WTC11 (cell line): ENCODE measurements around the gene PEX5. TPM values are rescaled to one million over a fixed set of nuclear protein-coding genes. Genes with fewer than 3 reads are reported as not detected.

Experiments used
- ATAC-seq: fragments of 200-7000 bp; cut with Tn5 transposase; 2 replicates; pipeline ENCODE4 v1.10.0; 2021; ENCODE audit warnings: mild to moderate bottlenecking, moderate library complexity
- CTCF ChIA-PET: fragments of 300-600 bp; sonication (Branson Sonifier 250); formaldehyde crosslinking; loops from one replicate; lab custom pipeline; 2021; ENCODE audit warnings: antibody characterized with exemption; lab: Charles Lee
- POLR2A ChIA-PET: fragments of 350-600 bp; sonication (Branson Sonifier 250); formaldehyde crosslinking; loops from one replicate; lab custom pipeline; 2021; ENCODE audit warnings: antibody characterized with exemption; lab: Charles Lee
- DNase-seq: peaks from one replicate; pipeline ENCODE4 v3.0.0; 2021; ENCODE audit warnings: low spot score
- H3K27ac Mint-ChIP-seq: 2 replicates; pipeline ENCODE4 v1.8.0; 2021; ENCODE audit warnings: mixed read lengths
- H3K27me3 Mint-ChIP-seq: 2 replicates; pipeline ENCODE4 v1.8.0; 2021; ENCODE audit warnings: low read depth, mild to moderate bottlenecking, moderate library complexity, mixed read lengths
- H3K36me3 Mint-ChIP-seq: 2 replicates; pipeline ENCODE4 v1.8.0; 2021; ENCODE audit warnings: mixed read lengths
- H3K4me1 Mint-ChIP-seq: 2 replicates; pipeline ENCODE4 v1.8.0; 2022; ENCODE audit warnings: mixed read lengths
- H3K4me3 Mint-ChIP-seq: 2 replicates; pipeline ENCODE4 v1.8.0; 2021; ENCODE audit warnings: mild to moderate bottlenecking, moderate library complexity, mixed read lengths
- H3K9me3 Mint-ChIP-seq: 2 replicates; pipeline ENCODE4 v1.8.0; 2021; ENCODE audit warnings: mixed read lengths
- CREM ChIP-seq: sonication (generic); formaldehyde crosslinking; IDR thresholded peaks from 2 replicates; pipeline ENCODE4 v1.8.1; 2022; ENCODE audit warnings: mild to moderate bottlenecking, missing genetic modification reagents, moderate library complexity
- ELF4 ChIP-seq: sonication (generic); formaldehyde crosslinking; IDR thresholded peaks from 2 replicates; pipeline ENCODE4 v1.8.1; 2022; ENCODE audit warnings: low read depth, mild to moderate bottlenecking, moderate library complexity, missing genetic modification reagents
- ETV6 ChIP-seq: sonication (generic); formaldehyde crosslinking; IDR thresholded peaks from 2 replicates; pipeline ENCODE4 v1.8.1; 2022; ENCODE audit warnings: mild to moderate bottlenecking, missing genetic modification reagents
- IRF2 ChIP-seq: sonication (generic); formaldehyde crosslinking; IDR thresholded peaks from 2 replicates; pipeline ENCODE4 v1.8.0; 2022; ENCODE audit warnings: low read depth, missing genetic modification reagents, borderline replicate concordance
- NFE2L1 ChIP-seq: sonication (generic); formaldehyde crosslinking; IDR thresholded peaks from 2 replicates; pipeline ENCODE4 v1.8.1; 2023; ENCODE audit warnings: missing genetic modification reagents
- OVOL2 ChIP-seq: fragments of 250-450 bp; sonication (Bioruptor Pico); IDR thresholded peaks from 2 replicates; pipeline ENCODE4 v1.9.0; 2021; ENCODE audit warnings: mild to moderate bottlenecking, borderline replicate concordance
- RELA ChIP-seq: sonication (generic); formaldehyde crosslinking; IDR thresholded peaks from 2 replicates; pipeline ENCODE4 v1.8.1; 2022; ENCODE audit warnings: missing genetic modification reagents, mild to moderate bottlenecking, borderline replicate concordance
- TEAD4 ChIP-seq: sonication (generic); formaldehyde crosslinking; IDR thresholded peaks from 2 replicates; pipeline ENCODE4 v1.8.0; 2022; ENCODE audit warnings: mild to moderate bottlenecking, missing genetic modification reagents
- ZNF396 ChIP-seq: fragments of 250-450 bp; sonication (Bioruptor Pico); IDR thresholded peaks from 2 replicates; pipeline ENCODE4 v1.8.0; 2021; ENCODE audit warnings: mild to moderate bottlenecking, moderate library complexity, borderline replicate concordance
- ZNF416 ChIP-seq: fragments of 250-450 bp; sonication (Bioruptor Pico); IDR thresholded peaks from 2 replicates; pipeline ENCODE4 v1.9.0; 2021; ENCODE audit warnings: mild to moderate bottlenecking, inconsistent platforms
- total RNA-seq: library from RNA; stranded (reverse); gene quantifications from 3 replicates; pipeline ENCODE4 v1.2.3, GENCODE V29; 2021
- TF ChIP-seq, protein P1 (sequence below): sonication (generic); formaldehyde crosslinking; IDR thresholded peaks from 2 replicates; pipeline ENCODE4 v1.8.1; 2023; ENCODE audit warnings: mild to moderate bottlenecking, missing genetic modification reagents, borderline replicate concordance
- TF ChIP-seq, protein P2 (sequence below): sonication (generic); formaldehyde crosslinking; IDR thresholded peaks from 2 replicates; pipeline ENCODE4 v1.8.1; 2022; ENCODE audit warnings: low read depth, missing genetic modification reagents, borderline replicate concordance
- TF ChIP-seq, protein P3 (sequence below): sonication (generic); formaldehyde crosslinking; IDR thresholded peaks from 2 replicates; pipeline ENCODE4 v1.8.1; 2023; ENCODE audit warnings: mild to moderate bottlenecking, missing genetic modification reagents, moderate library complexity
- TF ChIP-seq, protein P4 (sequence below): fragments of 250-450 bp; sonication (Bioruptor Pico); IDR thresholded peaks from 2 replicates; pipeline ENCODE4 v2.1.2; 2022; ENCODE audit warnings: mild to moderate bottlenecking, moderate library complexity
- TF ChIP-seq, protein P5 (sequence below): fragments of 250-450 bp; sonication (Bioruptor Pico); IDR thresholded peaks from 2 replicates; pipeline ENCODE4 v1.9.0; 2021; ENCODE audit warnings: mild to moderate bottlenecking
- TF ChIP-seq, protein P6 (sequence below): sonication (generic); formaldehyde crosslinking; IDR thresholded peaks from 2 replicates; pipeline ENCODE4 v1.8.0; 2022; ENCODE audit warnings: mild to moderate bottlenecking, missing genetic modification reagents

Gene PEX5
- total RNA-seq, 1 experiment from 2014 or later, result 68.9 TPM

DNA sequence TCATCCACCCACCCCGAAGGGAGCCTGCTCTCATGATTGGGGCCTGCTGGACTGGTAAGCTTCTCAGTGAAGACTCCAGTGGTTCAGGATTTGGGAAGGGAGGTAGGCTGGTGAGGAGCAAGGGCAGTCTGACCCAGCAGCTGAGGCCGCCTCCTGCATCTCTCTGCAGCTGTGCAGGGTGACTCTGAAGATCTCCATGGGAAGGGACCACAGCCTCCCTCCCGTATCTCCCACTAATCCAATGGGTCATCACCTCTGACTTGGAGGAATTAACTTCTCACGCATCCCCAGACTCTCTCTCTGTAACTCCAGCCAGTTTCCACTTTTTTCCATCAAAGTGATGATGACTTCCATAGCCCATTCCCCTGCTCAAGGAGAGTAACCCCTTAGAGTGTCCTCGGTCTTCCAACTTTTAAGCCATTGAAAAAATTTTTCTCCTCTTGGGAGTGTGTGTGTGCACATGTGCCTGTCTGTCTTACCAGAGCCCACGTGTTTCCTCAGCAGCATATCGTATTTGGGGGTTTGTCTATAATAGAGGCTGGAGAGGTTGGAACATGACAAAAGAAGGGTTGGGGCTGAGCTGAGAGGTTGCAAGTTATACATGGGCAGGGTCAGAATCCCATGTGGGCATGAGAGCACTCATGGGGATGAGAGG lies 48.0 kb upstream of the PEX5 start:
- ChIA-PET POLR2A (no interaction called here), CTCF (interaction anchor here (0.6 to 2.3 kb wide), 14 partner anchors 10 to 88 kb away, joined by 3 to 15 read pairs (median 3); no protein-coding TSS in a partner anchor)
- Mint-ChIP-seq H3K4me3 (no peak overlapping the region), H3K4me1 (no peaks in the 10 kb centered on the region), H3K27ac (no peak overlapping the region), H3K27me3 (no peaks in the 10 kb centered on the region), H3K9me3 (no peaks in the 10 kb centered on the region), H3K36me3 (peaks cover 3% of the 10 kb centered on the region; the same call in 1 of the 2 replicates)
- DNase-seq, result no peak
- ATAC-seq, result no peak
- TF ChIP-seq ZNF416 (CRISPR knock-in tag) (no peak), CREM (CRISPR knock-in tag) (no peak), IRF2 (CRISPR knock-in tag) (no peak), ETV6 (CRISPR knock-in tag) (no peak), OVOL2 (CRISPR knock-in tag) (no peak), ZNF396 (CRISPR knock-in tag) (no peak), TEAD4 (no peak), NFE2L1 (CRISPR knock-in tag) (no peak), ELF4 (CRISPR knock-in tag) (no peak), RELA (CRISPR knock-in tag) (no peak)
- TF ChIP-seq, protein P1, sequence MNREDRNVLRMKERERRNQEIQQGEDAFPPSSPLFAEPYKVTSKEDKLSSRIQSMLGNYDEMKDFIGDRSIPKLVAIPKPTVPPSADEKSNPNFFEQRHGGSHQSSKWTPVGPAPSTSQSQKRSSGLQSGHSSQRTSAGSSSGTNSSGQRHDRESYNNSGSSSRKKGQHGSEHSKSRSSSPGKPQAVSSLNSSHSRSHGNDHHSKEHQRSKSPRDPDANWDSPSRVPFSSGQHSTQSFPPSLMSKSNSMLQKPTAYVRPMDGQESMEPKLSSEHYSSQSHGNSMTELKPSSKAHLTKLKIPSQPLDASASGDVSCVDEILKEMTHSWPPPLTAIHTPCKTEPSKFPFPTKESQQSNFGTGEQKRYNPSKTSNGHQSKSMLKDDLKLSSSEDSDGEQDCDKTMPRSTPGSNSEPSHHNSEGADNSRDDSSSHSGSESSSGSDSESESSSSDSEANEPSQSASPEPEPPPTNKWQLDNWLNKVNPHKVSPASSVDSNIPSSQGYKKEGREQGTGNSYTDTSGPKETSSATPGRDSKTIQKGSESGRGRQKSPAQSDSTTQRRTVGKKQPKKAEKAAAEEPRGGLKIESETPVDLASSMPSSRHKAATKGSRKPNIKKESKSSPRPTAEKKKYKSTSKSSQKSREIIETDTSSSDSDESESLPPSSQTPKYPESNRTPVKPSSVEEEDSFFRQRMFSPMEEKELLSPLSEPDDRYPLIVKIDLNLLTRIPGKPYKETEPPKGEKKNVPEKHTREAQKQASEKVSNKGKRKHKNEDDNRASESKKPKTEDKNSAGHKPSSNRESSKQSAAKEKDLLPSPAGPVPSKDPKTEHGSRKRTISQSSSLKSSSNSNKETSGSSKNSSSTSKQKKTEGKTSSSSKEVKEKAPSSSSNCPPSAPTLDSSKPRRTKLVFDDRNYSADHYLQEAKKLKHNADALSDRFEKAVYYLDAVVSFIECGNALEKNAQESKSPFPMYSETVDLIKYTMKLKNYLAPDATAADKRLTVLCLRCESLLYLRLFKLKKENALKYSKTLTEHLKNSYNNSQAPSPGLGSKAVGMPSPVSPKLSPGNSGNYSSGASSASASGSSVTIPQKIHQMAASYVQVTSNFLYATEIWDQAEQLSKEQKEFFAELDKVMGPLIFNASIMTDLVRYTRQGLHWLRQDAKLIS, result no peak
- TF ChIP-seq, protein P2, sequence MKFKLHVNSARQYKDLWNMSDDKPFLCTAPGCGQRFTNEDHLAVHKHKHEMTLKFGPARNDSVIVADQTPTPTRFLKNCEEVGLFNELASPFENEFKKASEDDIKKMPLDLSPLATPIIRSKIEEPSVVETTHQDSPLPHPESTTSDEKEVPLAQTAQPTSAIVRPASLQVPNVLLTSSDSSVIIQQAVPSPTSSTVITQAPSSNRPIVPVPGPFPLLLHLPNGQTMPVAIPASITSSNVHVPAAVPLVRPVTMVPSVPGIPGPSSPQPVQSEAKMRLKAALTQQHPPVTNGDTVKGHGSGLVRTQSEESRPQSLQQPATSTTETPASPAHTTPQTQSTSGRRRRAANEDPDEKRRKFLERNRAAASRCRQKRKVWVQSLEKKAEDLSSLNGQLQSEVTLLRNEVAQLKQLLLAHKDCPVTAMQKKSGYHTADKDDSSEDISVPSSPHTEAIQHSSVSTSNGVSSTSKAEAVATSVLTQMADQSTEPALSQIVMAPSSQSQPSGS (CRISPR knock-in tag), result no peak
- TF ChIP-seq, protein P3, sequence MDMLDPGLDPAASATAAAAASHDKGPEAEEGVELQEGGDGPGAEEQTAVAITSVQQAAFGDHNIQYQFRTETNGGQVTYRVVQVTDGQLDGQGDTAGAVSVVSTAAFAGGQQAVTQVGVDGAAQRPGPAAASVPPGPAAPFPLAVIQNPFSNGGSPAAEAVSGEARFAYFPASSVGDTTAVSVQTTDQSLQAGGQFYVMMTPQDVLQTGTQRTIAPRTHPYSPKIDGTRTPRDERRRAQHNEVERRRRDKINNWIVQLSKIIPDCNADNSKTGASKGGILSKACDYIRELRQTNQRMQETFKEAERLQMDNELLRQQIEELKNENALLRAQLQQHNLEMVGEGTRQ, result no peak
- TF ChIP-seq, protein P4, sequence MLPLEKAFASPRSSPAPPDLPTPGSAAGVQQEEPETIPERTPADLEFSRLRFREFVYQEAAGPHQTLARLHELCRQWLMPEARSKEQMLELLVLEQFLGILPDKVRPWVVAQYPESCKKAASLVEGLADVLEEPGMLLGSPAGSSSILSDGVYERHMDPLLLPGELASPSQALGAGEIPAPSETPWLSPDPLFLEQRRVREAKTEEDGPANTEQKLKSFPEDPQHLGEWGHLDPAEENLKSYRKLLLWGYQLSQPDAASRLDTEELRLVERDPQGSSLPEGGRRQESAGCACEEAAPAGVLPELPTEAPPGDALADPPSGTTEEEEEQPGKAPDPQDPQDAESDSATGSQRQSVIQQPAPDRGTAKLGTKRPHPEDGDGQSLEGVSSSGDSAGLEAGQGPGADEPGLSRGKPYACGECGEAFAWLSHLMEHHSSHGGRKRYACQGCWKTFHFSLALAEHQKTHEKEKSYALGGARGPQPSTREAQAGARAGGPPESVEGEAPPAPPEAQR (CRISPR knock-in tag), result no peak
- TF ChIP-seq, protein P5, sequence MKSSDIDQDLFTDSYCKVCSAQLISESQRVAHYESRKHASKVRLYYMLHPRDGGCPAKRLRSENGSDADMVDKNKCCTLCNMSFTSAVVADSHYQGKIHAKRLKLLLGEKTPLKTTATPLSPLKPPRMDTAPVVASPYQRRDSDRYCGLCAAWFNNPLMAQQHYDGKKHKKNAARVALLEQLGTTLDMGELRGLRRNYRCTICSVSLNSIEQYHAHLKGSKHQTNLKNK (CRISPR knock-in tag), result no peak
- TF ChIP-seq, protein P6, sequence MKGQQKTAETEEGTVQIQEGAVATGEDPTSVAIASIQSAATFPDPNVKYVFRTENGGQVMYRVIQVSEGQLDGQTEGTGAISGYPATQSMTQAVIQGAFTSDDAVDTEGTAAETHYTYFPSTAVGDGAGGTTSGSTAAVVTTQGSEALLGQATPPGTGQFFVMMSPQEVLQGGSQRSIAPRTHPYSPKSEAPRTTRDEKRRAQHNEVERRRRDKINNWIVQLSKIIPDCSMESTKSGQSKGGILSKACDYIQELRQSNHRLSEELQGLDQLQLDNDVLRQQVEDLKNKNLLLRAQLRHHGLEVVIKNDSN (CRISPR knock-in tag), result no peak
